A172 (cell line): ENCODE data around the gene TMEM132D. TPM values are rescaled to one million over a fixed set of nuclear protein-coding genes. Genes with fewer than 3 reads are reported as not detected.

ENCODE experiments used
- DNase-seq: peaks from one replicate; pipeline ENCODE4 v3.0.0-alpha.2; 2015; ENCODE audit warnings: low spot score
- total RNA-seq: library from RNA; depleted of rRNA; stranded (reverse); fragments of >200 nt; shearing (Covaris generic); gene quantifications from 2 replicates; pipeline ENCODE4 v1.2.3, GENCODE V29; 2014

TMEM132D gene
- total RNA-seq, 1 experiment from 2014 or later, result not detected

GRCh38 chr12:129723260-129723659, 180.6 kb downstream of the TMEM132D start:
- no peak for DNase-seq

- DNase-seq, result no peak
Observed at GRCh38 chr12:129720618-129721017, 183.2 kb downstream of the TMEM132D start.

GRCh38 chr12:129719416-129719815, 184.4 kb downstream of the TMEM132D start:
- no peak for DNase-seq

GRCh38 chr12:129717438-129717837, 186.4 kb downstream of the TMEM132D start:
- DNase-seq, result no peak

- DNase-seq, result no peak
Observed at GRCh38 chr12:129716825-129717224, 187.0 kb downstream of the TMEM132D start.

- no peak for DNase-seq
Observed at GRCh38 chr12:129706716-129707115, 197.1 kb downstream of the TMEM132D start.

GRCh38 chr12:129704232-129704830, 199.5 kb downstream of the TMEM132D start:
- DNase-seq, result no peak

- no peak for DNase-seq
Observed at GRCh38 chr12:129701631-129702101, 202.2 kb downstream of the TMEM132D start.

- no peak for DNase-seq
Observed at GRCh38 chr12:129700036-129700435, 203.8 kb downstream of the TMEM132D start.

- no peak for DNase-seq
Observed at GRCh38 chr12:129696926-129697325, 206.9 kb downstream of the TMEM132D start.

- no peak for DNase-seq
Observed at GRCh38 chr12:129696405-129696804, 207.4 kb downstream of the TMEM132D start.

GRCh38 chr12:129693731-129694130, 210.1 kb downstream of the TMEM132D start:
- peak; percentile 3 for DNase-seq

GRCh38 chr12:129687731-129688130, 216.1 kb downstream of the TMEM132D start:
- DNase-seq, result no peak

GRCh38 chr12:129681830-129682229, 222.0 kb downstream of the TMEM132D start:
- DNase-seq, result no peak

- DNase-seq, result no peak
Observed at GRCh38 chr12:129681151-129681550, 222.7 kb downstream of the TMEM132D start.

- DNase-seq, result no peak
Observed at GRCh38 chr12:129676411-129676810, 227.4 kb downstream of the TMEM132D start.

- DNase-seq, result no peak
Observed at GRCh38 chr12:129675947-129676346, 227.9 kb downstream of the TMEM132D start.

- no peak for DNase-seq
Observed at GRCh38 chr12:129675496-129675895, 228.3 kb downstream of the TMEM132D start.

- no peak for DNase-seq
Observed at GRCh38 chr12:129673806-129674205, 230.0 kb downstream of the TMEM132D start.

- no peak for DNase-seq
Observed at GRCh38 chr12:129672110-129672509, 231.7 kb downstream of the TMEM132D start.

- no peak for DNase-seq
Observed at GRCh38 chr12:129670256-129670920, 233.4 kb downstream of the TMEM132D start.

- DNase-seq, result no peak
Observed at GRCh38 chr12:129665414-129665813, 238.4 kb downstream of the TMEM132D start.

- DNase-seq, result no peak
Observed at GRCh38 chr12:129662234-129662633, 241.6 kb downstream of the TMEM132D start.

GRCh38 chr12:129660946-129661345, 242.9 kb downstream of the TMEM132D start:
- DNase-seq, result no peak
